Measurements from ENCODE around the gene HTT.

The HTT gene

DNA sequence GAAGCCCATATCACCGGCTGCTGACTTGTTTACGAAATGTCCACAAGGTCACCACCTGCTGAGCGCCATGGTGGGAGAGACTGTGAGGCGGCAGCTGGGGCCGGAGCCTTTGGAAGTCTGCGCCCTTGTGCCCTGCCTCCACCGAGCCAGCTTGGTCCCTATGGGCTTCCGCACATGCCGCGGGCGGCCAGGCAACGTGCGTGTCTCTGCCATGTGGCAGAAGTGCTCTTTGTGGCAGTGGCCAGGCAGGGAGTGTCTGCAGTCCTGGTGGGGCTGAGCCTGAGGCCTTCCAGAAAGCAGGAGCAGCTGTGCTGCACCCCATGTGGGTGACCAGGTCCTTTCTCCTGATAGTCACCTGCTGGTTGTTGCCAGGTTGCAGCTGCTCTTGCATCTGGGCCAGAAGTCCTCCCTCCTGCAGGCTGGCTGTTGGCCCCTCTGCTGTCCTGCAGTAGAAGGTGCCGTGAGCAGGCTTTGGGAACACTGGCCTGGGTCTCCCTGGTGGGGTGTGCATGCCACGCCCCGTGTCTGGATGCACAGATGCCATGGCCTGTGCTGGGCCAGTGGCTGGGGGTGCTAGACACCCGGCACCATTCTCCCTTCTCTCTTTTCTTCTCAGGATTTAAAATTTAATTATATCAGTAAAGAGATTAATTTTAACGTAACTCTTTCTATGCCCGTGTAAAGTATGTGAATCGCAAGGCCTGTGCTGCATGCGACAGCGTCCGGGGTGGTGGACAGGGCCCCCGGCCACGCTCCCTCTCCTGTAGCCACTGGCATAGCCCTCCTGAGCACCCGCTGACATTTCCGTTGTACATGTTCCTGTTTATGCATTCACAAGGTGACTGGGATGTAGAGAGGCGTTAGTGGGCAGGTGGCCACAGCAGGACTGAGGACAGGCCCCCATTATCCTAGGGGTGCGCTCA lies 165.8 kb downstream of the HTT start:
- peak; percentile 31 to 46 for DNase-seq

DNA sequence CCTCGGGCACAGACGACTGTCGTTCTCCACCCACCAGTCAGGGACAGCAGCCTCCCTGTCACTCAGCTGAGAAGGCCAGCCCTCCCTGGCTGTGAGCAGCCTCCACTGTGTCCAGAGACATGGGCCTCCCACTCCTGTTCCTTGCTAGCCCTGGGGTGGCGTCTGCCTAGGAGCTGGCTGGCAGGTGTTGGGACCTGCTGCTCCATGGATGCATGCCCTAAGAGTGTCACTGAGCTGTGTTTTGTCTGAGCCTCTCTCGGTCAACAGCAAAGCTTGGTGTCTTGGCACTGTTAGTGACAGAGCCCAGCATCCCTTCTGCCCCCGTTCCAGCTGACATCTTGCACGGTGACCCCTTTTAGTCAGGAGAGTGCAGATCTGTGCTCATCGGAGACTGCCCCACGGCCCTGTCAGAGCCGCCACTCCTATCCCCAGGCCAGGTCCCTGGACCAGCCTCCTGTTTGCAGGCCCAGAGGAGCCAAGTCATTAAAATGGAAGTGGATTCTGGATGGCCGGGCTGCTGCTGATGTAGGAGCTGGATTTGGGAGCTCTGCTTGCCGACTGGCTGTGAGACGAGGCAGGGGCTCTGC lies 166.5 kb downstream of the HTT start:
- DNase-seq: no peak

DNA sequence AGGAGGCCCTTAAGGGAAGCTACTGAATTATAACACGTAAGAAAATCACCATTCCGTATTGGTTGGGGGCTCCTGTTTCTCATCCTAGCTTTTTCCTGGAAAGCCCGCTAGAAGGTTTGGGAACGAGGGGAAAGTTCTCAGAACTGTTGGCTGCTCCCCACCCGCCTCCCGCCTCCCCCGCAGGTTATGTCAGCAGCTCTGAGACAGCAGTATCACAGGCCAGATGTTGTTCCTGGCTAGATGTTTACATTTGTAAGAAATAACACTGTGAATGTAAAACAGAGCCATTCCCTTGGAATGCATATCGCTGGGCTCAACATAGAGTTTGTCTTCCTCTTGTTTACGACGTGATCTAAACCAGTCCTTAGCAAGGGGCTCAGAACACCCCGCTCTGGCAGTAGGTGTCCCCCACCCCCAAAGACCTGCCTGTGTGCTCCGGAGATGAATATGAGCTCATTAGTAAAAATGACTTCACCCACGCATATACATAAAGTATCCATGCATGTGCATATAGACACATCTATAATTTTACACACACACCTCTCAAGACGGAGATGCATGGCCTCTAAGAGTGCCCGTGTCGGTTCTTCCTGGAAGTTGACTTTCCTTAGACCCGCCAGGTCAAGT lies 167.5 kb downstream of the HTT start:
- no peak for DNase-seq

DNA sequence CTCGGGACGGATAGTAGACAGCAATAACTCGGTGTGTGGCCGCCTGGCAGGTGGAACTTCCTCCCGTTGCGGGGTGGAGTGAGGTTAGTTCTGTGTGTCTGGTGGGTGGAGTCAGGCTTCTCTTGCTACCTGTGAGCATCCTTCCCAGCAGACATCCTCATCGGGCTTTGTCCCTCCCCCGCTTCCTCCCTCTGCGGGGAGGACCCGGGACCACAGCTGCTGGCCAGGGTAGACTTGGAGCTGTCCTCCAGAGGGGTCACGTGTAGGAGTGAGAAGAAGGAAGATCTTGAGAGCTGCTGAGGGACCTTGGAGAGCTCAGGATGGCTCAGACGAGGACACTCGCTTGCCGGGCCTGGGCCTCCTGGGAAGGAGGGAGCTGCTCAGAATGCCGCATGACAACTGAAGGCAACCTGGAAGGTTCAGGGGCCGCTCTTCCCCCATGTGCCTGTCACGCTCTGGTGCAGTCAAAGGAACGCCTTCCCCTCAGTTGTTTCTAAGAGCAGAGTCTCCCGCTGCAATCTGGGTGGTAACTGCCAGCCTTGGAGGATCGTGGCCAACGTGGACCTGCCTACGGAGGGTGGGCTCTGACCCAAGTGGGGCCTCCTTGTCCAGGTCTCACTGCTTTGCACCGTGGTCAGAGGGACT lies 168.8 kb downstream of the HTT start:
- DNase-seq: no peak

DNA sequence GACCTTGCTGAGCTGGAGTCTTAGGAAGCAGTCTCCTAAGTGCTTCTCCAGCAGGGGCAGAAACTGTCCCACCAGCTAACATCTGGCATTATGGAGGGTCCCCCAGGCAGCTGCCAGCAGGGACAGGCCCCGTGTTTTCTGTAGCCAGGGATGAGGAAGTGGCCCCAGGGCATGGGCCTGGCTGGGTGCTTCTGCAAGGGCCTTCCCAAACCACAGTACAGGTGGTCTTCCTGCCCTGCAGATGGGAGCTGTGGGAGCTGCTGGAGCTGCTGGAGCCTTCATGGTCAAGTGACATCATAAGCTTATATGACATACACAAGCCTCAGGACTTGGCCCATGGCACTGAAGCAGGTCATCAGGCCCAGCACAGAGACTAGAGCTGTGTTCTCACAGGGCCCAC lies 169.5 kb downstream of the HTT start:
- no peak for DNase-seq

DNA sequence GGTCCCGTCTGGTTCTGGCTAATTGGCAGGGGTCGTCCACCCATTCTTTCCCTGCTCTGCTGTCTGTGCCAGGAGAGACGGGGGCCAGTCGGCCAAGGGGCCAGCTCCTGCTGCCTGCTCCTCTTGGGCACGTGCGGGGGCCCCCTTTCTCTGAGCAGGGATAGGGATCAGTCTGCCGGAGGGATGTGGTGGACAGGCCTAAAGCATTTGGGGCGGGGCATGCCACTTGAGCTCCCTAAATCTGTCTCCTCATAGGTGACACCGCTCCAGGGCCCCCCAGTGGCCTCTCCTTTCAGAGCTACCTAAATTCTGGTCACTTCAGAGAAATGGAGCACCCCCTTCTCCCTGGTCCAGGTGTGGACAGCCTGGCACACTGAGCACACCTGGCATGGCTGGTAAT lies 170.3 kb downstream of the HTT start:
- DNase-seq: no peak

DNA sequence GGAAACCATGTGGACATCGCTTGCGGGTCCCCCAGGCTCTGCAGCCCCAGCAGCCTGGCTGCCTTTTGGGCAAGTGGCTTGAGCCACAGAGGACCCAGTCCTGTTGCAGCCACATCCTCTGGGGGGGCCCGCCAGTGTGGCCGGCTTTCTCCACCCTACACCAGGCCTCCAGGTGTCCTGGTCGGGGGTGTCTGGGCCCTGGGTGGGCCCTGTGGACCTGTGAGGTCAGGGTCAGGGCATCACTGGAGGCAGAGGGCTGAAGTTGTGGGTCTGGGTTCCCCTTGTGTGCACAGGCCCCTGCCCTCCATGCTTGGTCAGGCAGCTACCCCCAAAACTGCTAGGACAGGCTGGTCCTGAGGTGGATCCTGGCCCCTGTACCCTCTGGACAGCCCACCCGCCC lies 171.2 kb downstream of the HTT start:
- no peak for DNase-seq

DNA sequence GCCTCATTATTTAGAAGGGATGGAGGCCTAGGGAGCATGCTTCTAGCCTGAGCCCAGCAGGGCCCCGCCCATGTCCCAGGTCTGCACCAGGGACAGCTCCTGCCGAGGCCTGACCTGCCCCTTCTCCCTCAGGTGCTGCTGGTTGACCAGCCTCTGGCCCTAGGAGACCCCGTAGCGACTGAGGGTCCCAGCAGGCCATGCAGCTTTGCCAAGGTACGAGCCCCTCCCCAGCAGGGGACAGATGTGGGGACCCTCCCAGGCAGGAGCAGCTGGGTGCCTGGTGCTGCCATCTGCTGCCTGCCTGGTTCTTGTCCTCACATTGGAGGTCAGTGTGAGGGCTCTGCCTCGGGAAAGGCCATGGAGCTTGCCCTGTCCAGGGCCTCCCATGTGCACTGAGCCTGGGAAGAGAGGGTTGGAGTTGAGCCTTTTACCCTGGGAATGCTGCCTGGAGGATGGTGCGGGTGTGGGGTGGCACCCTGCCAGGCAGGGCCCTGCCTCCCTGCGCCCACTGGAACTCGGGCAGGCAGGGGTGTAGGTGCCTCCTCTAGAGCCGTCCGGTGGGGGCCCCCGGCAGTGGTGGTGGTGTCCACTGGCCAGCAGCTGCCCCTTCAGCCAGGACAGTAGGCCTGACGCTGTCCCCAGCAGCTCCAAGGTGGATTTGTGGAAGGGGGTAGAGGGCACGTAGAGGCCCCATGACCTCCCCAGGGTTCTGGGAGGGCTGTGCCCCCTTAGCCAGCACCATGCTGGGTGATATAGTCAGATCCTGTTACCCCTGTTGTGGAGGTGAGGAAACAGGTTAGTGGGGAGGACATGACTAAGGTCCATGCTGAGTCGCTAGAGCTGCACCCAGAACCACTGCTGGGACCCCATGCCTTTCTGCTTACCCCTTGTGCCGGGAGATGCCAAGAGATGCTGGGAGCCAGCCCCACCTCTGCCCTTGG lies 172.2 kb downstream of the HTT start:
- DNase-seq: no peak

DNA sequence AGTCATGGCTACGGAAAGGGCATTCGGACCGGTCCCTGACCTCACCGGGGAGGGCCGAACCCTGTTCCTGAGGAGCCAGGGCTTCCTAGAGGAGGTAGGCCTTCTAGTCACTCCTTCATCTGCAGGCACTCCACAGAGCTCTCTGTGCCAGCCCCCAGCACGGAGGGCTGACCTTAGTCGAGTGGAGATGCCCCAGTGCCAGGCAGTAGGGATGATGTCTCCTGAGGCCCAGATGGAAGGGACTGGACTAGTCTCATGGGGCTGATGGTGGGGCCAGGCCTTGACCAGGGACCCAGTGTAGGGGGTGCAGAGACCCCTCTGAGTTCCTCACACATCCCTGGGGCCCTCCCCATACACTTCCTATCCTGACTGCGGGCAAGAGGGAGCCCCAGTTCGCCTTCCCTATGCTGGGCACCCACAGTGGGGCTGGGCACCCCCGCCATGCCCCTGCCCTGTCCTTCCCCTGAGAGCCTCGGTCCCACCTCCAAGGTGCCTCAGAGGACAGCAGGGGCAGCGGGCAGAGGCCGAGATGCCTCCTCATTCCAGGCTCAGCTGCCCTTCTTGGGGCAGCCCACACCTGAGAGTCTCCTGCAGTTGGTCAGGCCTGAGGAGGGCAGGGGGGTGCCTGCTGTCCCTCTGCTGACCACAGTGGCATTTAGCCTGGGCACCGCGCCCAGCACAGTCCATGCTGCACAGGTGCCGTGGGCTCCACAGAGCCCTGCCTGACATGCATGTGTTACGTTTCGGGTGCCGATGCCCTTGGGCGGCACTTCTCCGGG lies 173.1 kb downstream of the HTT start:
- no peak for DNase-seq

DNA sequence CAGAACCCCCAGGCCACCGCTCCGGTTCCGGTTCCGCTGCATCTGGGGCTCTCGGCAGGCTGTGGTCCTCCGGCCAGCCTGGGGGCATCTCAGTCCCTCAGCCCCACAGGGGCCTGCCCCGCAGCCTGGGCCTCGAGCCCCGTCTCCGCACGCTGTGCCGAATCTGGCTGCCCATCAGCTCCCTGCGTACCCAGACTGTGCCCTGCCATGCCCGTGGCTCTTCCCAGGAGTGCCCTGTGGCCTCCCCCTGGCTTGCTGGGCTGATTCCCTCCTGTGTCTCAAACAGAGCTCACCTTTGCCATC lies 173.6 kb downstream of the HTT start:
- DNase-seq: no peak

DNA sequence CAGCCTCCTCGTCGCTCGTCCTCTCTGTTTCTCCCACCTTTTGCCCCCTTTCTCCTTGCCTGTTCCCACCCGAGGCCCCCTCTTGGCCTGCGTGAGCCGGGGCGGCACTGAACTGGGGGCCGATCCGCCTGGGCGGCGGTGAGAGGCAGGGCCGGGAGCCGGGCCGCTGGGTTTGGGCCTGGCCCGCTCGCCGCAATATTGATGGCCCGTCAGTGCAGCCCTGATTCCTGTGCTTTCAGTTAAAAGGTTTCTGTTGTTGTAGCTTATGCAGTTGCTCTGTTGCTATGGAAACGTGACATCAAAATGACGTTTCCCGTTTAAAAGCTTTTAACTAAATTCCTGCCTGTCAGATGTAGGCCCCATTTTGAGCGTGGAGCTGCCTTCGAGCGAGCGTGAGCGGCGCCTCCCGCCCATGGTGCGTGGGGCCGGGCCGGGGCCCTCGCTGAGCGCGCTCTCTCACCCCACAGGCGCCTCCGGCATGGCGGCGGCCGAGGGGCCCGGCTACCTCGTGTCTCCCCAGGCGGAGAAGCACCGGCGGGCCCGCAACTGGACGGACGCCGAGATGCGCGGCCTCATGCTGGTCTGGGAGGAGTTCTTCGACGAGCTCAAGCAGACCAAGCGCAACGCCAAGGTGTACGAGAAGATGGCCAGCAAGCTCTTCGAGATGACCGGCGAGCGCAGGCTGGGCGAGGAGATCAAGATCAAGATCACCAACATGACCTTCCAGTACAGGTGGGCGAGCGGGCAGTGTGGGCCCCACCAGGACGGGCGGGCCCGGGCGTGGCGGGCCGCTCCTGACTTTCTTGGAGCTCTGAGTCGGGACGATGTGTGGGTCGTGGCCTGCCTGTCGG lies 174.6 kb downstream of the HTT start, which contains the start of gene MSANTD1:
Gene MSANTD1, plus strand, starts transcription at position 349 of the 851 bp plus-strand sequence. Its CDS starts 64 bp downstream, at position 413.
- no peak for DNase-seq

DNA sequence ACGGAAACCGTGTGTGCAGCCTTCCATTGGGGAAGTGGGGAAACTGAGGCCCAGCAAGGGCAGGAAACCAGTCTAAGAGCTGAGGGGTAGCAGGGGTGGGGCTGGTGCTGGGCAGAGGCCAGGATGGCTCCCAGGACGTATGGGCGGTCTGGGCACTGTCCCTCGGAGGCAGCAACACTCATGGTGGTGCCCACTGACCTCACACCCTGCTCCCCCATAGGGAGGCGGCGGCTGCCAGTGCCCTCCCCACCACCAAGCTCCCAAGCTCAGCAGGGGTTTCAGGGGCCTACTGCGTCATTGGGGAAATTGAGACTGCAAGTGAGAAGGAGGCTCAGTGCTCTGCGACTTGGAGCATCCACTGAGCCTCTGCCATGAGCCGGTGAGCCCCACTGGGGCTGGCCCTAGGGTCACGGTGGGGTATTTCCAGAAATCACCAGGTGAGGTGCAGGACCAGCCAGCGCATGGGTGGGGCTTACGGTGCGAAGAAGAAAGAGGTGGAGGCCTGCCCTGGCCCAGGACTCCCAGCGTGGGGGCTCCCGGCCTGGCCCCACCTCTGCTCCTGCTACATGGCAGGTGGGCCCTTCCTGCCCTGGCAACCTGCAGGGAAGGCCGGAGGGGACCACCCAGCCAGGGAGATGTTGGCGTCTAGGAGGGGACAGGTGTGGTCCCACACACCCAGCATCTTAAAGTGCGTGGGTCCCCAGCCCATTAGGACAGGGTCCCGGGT lies 175.4 kb downstream of the HTT start:
- no peak for DNase-seq

DNA sequence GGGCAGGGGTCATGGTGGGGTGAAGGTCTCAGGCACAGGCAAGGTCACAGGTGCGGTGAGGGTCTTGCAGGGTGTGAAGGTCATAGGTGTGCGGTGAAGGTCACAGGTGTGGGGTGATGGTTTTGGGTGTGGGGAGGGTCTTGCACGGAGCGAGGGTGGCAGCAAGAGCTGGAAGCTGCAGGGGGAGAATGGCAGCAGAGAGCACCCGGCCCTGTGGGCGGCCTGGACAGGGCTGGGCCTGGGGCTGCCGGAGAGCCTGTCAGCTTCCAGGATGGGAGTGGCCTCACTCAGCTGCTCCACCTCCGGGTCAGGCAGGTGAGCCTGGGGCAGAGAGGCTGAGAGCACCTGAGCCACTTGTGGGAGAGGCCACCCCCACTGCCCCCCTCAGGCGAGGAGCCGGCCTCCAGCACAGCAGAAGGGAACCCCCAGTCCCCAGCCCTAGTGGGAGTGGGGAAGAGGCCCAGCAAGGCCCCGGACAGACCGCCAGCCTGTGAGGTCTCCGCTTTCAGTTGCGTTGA lies 176.0 kb downstream of the HTT start:
- DNase-seq: no peak

DNA sequence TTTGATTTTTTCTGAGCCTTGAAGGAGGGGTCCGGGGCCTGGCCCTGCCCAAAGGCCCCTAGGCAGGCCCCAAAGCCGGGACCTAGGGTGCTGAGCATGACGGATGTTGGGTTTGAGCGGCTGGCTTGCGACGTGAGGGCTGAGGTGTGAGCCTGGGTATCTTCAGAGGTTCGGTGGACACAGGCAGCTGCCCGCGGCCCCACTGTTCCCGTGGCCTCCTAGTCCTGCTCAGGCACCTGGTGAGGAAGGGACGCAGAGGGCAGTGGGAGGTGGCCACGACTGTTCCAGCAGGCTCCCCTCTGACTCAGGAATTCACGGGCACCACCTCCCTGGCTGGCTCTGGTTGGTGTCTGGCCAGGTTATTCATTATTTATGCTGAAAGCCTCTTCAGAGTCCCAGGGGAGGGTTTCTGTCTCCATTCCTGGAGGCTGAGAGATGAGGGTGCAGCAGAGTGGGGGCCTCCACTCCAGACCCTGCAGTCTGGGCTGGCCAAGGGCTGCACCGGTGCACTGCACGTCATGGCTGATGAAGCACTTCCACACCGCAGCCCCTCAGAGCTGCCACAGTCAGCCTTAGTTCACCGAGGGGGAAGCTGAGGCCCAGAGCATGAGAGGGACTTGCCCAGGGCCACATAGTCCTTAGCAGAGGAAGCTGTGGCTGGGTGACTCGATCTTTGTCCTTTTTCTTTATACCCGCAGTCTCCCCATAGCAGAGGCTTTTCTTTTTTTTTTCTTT lies 176.6 kb downstream of the HTT start:
- DNase-seq: no peak

DNA sequence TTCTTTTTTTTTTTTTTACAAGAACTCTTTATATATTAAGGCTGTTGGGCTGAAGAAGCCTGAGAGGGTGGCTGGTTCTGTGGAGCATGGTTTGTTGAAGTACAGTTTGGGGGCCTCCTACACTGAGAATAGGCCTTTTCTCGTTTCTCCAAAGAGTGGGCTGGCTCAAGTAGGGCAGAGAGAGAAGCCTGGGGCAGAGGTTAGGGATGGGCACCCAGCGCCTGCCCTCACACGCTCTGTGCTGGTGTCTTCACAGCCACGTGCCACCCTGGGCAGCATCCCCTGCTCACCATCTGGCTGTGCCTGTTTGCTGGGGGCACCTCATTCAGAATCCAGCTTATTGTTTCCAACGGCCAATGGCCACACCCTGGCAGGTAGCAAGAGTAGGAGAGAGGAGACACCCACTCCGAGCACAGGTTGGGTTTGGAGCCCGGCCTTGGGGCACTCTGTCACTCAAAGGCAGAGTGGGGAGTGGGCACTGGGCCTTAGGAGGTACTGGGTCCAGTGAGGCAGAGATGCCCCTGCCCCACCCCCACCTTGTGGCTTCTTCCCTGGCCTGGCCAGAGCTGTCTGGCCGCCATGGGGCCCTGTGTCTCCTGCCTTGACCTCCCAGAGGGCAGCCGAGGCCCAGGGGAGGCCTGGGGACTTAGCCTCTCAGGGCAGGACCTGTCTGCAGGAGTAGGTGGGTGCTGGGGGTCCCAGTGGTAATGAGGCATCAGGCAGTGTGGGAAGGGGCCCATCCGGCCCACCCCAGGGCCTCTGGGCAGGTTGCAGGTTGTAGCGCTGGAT lies 177.4 kb downstream of the HTT start:
- DNase-seq: no peak

DNA sequence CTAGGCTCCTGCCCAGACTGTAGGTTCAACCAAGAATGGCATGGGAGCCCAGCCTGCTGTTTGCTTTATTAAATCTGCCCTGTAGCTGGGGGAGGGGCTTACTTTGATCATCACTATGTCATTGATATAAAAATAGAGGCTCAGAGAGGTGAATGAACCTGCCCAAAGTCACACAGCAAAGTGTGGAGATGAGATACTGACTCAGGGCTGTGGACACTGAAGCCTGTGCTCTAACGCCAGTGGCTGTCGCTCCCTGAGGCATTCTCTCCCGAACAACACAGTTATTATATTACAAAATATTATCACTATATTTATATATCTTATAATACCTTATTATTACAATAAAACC lies 178.0 kb downstream of the HTT start:
- DNase-seq: no peak

DNA sequence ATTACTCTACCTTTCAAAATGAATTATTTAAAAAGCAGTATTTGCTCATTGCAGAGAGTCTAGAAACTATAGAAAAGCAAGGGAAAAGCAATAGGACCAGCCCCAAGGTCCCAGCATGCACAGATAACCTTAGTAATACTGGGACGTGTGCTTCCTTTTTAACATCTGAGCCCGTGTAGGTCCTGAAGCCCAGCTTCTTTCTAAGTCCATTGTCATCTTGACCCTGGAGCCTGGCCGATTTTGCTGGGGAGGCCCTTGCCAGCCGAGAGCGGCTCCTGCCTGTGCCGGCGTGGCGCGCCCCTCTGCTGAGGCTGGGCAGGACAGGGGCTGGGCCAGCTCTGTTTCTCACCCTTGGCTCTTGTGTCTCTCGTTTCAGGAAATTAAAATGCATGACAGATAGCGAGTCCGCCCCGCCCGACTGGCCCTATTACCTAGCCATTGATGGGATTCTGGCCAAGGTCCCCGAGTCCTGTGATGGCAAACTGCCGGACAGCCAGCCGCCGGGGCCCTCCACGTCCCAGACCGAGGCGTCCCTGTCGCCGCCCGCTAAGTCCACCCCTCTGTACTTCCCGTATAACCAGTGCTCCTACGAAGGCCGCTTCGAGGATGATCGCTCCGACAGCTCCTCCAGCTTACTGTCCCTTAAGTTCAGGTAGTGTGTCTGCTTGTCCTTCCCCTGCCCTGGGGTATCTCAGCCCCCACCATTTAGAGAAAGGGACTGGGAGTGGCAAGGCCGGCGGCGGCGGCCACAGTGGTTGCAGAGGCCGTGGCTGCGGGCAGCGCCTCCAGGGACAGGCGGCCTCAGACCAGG lies 178.6 kb downstream of the HTT start:
- no peak for DNase-seq

All from SHP77 (cell line).